M059J (cell line): Measurements from ENCODE around the gene FCGR3B. TPM values are rescaled to one million over a fixed set of nuclear protein-coding genes. Genes with fewer than 3 reads are reported as not detected.
"Not testable (repeated sequence)": the region's sequence is repeated elsewhere in the genome, so short reads cannot be mapped to it uniquely, and the experiment has no call there.

Experiments used
- DNase-seq: peaks from one replicate; pipeline ENCODE4 v3.0.0-alpha.2; 2012; ENCODE audit warnings: low read depth
- total RNA-seq: library from RNA; depleted of rRNA; stranded (reverse); fragments of >200 nt; shearing (Covaris generic); gene quantifications from 2 replicates; pipeline ENCODE4 v1.2.3, GENCODE V29; 2014

FCGR3B gene
- total RNA-seq, 1 experiment from 2014 or later, result 1.0 TPM

GRCh38 chr1:161638251-161638993, 7.4 kb upstream of the FCGR3B start:
- not testable (repeated sequence) for DNase-seq

GRCh38 chr1:161636976-161637375, 6.0 kb upstream of the FCGR3B start:
- DNase-seq, result not testable (repeated sequence)

DNA sequence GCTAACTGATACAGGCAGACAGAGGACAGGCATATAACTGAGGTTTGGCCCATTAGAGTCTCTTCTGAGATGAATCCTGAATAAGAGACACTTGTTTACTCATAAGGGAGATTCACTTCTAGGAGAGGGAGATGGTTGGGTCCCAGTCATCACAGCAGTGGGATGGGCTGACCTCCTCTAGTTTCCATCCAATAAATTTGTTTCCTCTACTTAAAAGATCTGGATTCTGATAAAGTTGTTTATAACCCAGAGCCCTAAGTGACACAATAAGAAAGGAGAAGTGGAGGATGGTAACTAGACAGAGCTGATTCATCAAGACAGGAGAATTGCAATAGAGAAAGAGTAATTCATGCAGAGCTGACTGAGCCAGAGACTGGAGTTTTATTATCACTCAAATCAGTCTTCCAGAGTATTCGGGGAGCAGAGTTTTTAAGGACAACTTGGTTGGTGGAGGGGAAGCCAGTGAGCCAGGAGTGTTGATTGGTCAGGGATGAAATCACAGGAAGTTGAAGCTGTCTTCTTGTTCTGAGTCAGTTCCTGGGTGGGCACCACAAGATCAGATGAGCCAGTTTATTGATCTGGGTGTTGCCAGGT, 5.3 kb upstream of the FCGR3B start:
- peak; percentile 52 for DNase-seq

GRCh38 chr1:161634993-161635392, 4.0 kb upstream of the FCGR3B start:
- DNase-seq, result not testable (repeated sequence)

- not testable (repeated sequence) for DNase-seq
Measured at GRCh38 chr1:161630128-161630742, 741 bp downstream of the FCGR3B start.

GRCh38 chr1:161626445-161627146, 4.4 kb downstream of the FCGR3B start:
- DNase-seq, result not testable (repeated sequence)

DNA sequence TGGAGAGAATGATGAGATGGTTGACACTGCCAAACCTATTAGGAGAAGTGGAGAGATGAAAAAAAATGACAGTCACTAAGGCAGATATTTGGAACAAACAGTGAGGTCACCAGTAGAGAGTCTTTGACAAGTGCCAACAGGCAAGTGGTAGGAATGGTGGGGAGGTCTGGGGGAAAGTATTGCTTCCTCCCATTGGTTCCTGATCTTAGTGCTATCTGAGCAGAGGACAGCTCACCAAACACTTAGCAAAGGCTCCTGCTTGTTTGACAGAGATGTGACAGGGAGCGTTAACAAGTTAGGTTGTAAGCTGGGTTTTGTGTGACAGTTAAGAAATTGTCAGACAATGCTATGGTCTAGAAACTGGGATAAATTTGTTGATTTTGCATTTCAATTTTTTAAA, 6.4 kb downstream of the FCGR3B start:
- DNase-seq, result not testable (repeated sequence)

DNA sequence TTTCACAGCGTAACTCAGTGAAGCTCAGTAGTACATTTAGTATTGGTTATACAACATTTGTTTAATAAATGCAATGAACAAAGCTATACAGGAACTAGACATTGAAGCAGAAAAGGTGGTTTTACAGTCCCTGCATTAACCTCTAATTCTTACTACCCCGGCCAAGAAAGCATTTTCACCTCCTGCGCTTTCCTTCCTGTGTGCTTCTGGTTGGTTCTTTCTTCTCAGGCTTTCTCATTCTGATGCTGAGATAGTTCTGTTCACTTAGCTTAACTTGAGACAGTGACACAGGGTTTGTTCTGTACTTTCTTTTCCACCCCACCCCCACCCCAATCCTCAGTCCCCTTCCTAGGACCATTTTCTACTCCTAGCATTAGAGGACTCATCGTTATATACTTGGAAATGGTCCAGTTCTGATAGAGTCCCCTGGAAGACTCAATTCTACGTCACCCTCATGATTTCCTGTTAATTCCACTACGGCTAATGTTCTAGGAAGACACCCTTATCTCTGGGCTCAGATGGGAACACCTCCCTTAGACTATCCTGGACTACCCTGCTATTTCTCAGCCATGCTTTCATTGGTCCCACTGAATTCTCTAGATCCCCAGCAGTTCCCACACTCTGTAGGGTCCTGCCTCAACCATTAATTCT, 7.5 kb downstream of the FCGR3B start:
- DNase-seq, result not testable (repeated sequence)

GRCh38 chr1:161622054-161622453, 8.9 kb downstream of the FCGR3B start:
- DNase-seq, result peak; percentile 32

DNA sequence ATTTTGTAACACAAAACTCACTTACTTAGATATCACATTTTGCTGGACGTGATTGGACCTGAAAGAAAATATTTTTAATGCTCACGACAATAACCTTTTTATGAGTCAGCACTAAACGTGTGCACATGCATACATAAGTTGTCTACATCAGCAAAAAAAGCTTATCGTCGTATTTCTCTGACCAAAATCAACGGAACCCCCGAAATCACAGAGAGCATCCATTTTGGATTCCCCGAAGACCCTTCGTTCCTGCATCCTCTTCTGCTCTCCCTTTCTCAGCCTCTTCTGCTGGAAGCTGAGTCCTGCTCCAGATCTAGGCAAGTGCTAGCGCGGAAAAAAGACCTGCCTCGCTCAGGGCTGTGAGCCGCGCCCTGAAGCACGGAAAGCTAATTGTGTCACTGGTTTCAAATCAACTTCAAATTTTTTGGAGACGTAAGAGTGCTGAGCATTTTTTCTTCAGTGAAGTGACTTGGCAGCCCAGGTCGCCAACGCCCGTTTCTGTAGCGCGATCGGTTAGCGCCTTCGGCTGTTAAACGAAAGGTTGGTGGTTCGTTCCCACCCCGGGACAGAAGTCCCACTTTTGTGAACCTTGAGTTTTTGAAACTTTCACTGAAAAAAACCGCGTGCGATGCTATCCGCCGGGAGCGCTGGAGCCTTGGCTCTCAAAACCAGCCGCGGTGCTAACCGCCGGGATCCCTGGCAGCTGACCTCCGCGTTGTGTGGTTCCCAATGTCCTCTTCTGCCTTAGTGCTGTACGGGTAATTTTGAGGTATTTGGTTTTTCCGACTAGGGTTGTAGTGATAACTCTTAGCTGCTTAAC, 9.6 kb downstream of the FCGR3B start:
- DNase-seq, result peak; percentile 86

DNA sequence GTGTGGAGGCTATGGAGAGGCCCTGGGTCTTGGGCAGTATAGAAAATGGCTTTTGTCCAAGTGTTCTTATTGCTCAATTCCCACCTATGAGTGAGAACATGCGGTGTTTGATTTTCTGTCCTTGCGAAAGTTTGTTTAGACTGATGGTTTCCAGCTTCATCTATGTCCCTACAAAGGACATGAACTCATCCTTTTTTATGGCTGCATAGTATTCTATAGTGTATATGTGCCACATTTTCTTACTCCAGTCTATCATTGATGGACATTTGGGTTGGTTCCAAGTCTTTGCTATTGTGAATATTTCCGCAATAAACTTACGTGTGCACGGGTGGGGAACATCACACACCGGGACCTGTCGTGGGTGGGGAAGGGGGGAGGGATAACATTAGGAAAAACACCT, 10.6 kb downstream of the FCGR3B start:
- not testable (repeated sequence) for DNase-seq

GRCh38 chr1:161618517-161618916, 12.5 kb downstream of the FCGR3B start:
- not testable (repeated sequence) for DNase-seq

DNA sequence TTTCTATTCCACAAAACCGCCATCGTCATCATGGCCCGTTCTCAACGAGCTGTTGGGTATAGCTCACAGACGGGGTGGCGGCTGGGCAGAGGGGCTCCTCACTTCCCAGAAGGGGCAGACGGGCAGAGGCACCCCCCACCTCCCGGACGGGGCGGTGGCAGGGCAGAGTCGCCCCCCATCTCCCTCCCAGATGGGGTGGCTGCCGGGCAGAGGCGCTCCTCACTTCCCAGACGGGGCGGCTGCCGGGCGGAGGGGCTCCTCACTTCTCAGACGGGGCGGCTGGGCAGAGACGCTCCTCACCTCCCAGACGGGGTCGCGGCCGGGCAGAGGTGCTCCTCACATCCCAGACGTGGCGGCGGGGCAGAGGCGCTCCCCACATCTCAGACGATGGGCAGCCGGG, 14.6 kb downstream of the FCGR3B start:
- not testable (repeated sequence) for DNase-seq

- peak; percentile 47 for DNase-seq
Measured at GRCh38 chr1:161613142-161613514, 17.8 kb downstream of the FCGR3B start.

- DNase-seq, result peak; percentile 100
Measured at GRCh38 chr1:161612322-161613141, 18.4 kb downstream of the FCGR3B start.

GRCh38 chr1:161611866-161612321, 19.1 kb downstream of the FCGR3B start:
- peak; percentile 73 for DNase-seq

GRCh38 chr1:161610198-161610597, 20.8 kb downstream of the FCGR3B start:
- not testable (repeated sequence) for DNase-seq

DNA sequence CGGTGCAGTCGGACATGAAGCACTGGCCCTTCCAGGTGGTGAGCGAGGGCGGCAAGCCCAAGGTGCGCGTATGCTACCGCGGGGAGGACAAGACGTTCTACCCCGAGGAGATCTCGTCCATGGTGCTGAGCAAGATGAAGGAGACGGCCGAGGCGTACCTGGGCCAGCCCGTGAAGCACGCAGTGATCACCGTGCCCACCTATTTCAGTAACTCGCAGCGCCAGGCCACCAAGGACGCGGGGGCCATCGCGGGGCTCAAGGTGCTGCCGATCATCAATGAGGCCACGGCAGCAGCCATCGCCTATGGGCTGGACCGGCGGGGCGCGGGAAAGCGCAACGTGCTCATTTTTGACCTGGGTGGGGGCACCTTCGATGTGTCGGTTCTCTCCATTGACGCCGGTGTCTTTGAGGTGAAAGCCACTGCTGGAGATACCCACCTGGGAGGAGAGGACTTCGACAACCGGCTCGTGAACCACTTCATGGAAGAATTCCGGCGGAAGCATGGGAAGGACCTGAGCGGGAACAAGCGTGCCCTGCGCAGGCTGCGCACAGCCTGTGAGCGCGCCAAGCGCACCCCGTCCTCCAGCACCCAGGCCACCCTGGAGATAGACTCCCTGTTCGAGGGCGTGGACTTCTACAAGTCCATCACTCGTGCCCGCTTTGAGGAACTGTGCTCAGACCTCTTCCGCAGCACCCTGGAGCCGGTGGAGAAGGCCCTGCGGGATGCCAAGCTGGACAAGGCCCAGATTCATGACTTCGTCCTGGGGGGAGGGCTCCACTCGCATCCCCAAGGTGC, 24.2 kb downstream of the FCGR3B start:
- not testable (repeated sequence) for DNase-seq
